ENCODE data around the gene CHRNA1. TPM values are rescaled to one million over a fixed set of nuclear protein-coding genes. Genes with fewer than 3 reads are reported as not detected.
"Not testable (repeated sequence)": the region's sequence is repeated elsewhere in the genome, so short reads cannot be mapped to it uniquely, and the experiment has no call there.

The CHRNA1 gene
- polyA plus RNA-seq, 1 donor from 2014 or later = not detected

DNA sequence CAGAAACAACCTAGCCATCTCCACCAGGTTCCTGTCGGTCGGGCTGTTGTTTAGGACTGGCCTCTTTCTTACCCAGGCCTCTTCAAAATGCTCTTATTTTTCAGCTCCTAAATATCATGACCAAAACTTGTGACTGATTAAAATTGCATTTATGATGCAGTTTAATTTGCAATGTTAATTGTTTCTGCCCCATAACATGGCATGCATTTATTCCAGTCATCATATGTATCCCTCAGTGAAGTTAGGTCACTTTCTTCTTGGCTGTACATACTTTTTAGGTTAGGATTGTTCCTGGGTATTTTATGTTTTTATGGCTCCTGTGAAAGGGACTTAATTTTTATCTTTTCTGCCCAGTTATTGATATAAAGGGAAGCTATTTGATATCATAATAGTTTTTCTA is 50.6 kb downstream of the CHRNA1 start:
- no peak overlapping the region for H3K9ac ChIP-seq (ENCODE audit: low read length)
- H4K20me1 ChIP-seq (ENCODE audit: insufficient read depth) = no peaks in the 10 kb centered on the region
- H3K4me2 ChIP-seq (ENCODE audit: low read length) = no peak overlapping the region
- H3K79me2 ChIP-seq (replicated peaks; ENCODE audit: insufficient read depth, low read length) = no peaks in the 10 kb centered on the region
- TF ChIP-seq EP300 (conservative IDR thresholded peaks at IDR 0.05; ENCODE audit: poor library complexity, severe bottlenecking) = no peak
- TF ChIP-seq RAD21 (conservative IDR thresholded peaks at IDR 0.05) = no peak
- no peak for TF ChIP-seq MXI1 (conservative IDR thresholded peaks at IDR 0.05; ENCODE audit: poor library complexity, severe bottlenecking)
- TF ChIP-seq, protein P1, sequence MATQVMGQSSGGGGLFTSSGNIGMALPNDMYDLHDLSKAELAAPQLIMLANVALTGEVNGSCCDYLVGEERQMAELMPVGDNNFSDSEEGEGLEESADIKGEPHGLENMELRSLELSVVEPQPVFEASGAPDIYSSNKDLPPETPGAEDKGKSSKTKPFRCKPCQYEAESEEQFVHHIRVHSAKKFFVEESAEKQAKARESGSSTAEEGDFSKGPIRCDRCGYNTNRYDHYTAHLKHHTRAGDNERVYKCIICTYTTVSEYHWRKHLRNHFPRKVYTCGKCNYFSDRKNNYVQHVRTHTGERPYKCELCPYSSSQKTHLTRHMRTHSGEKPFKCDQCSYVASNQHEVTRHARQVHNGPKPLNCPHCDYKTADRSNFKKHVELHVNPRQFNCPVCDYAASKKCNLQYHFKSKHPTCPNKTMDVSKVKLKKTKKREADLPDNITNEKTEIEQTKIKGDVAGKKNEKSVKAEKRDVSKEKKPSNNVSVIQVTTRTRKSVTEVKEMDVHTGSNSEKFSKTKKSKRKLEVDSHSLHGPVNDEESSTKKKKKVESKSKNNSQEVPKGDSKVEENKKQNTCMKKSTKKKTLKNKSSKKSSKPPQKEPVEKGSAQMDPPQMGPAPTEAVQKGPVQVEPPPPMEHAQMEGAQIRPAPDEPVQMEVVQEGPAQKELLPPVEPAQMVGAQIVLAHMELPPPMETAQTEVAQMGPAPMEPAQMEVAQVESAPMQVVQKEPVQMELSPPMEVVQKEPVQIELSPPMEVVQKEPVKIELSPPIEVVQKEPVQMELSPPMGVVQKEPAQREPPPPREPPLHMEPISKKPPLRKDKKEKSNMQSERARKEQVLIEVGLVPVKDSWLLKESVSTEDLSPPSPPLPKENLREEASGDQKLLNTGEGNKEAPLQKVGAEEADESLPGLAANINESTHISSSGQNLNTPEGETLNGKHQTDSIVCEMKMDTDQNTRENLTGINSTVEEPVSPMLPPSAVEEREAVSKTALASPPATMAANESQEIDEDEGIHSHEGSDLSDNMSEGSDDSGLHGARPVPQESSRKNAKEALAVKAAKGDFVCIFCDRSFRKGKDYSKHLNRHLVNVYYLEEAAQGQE (IDR thresholded peaks at IDR 0.05; ENCODE audit: borderline replicate concordance) = no peak
- TF ChIP-seq, protein P2, sequence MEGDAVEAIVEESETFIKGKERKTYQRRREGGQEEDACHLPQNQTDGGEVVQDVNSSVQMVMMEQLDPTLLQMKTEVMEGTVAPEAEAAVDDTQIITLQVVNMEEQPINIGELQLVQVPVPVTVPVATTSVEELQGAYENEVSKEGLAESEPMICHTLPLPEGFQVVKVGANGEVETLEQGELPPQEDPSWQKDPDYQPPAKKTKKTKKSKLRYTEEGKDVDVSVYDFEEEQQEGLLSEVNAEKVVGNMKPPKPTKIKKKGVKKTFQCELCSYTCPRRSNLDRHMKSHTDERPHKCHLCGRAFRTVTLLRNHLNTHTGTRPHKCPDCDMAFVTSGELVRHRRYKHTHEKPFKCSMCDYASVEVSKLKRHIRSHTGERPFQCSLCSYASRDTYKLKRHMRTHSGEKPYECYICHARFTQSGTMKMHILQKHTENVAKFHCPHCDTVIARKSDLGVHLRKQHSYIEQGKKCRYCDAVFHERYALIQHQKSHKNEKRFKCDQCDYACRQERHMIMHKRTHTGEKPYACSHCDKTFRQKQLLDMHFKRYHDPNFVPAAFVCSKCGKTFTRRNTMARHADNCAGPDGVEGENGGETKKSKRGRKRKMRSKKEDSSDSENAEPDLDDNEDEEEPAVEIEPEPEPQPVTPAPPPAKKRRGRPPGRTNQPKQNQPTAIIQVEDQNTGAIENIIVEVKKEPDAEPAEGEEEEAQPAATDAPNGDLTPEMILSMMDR (IDR thresholded peaks at IDR 0.05; ENCODE audit: poor library complexity, severe bottlenecking) = no peak
- TF ChIP-seq POLR2AphosphoS5 (IDR thresholded peaks at IDR 0.05) = no peak
- TF ChIP-seq TAF1 (IDR thresholded peaks at IDR 0.05; ENCODE audit: low read depth) = no peak
- TF ChIP-seq EZH2 (IDR thresholded peaks at IDR 0.05; ENCODE audit: borderline replicate concordance, insufficient read depth, low read length, poor library complexity, severe bottlenecking) = no peak
- no peak for TF ChIP-seq SMC3 (conservative IDR thresholded peaks at IDR 0.05; ENCODE audit: poor library complexity)
- H3K27me3 ChIP-seq (ENCODE audit: insufficient read depth, low read depth, low read length) = no peaks in the 10 kb centered on the region
- no peak overlapping the region for H3K4me3 ChIP-seq (ENCODE audit: low read length)
- H3K9me3 ChIP-seq (ENCODE audit: low read length) = no peaks in the 10 kb centered on the region
- no peaks in the 10 kb centered on the region for H3F3A ChIP-seq (ENCODE audit: insufficient read depth, low read length, poor library complexity, severe bottlenecking)
- no peak overlapping the region for H2AFZ ChIP-seq (ENCODE audit: low read depth, low read length)
- H3K9me2 ChIP-seq (ENCODE audit: insufficient read depth, low read length) = no peaks in the 10 kb centered on the region
- H3K27ac ChIP-seq (ENCODE audit: low read length) = no peak overlapping the region
- no peaks in the 10 kb centered on the region for H3K36me3 ChIP-seq (ENCODE audit: insufficient read depth, low read length)

DNA sequence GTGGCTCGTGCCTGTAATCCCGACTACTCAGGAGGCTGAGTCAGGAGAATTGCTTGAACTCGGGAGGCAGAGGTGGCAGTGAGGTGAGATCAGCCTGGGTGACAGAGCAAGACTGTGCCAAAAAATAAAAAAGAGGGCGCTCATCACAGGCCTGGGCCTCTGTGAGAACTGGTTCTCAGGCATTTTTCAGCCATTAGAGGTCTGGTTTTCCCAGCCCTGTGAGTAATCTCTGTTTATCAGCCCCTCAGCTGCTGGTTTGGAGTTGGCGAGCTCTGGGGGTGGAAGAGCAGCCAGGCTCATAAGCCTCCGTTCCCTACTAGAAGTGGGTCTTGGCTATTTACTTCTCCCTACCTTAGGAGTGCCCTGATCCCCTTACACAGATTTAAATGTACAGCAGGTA is 53.1 kb downstream of the CHRNA1 start:
- Histone ChIP-seq H3K27ac (ENCODE audit: low read length) (no peak overlapping the region), H3K4me3 (ENCODE audit: low read length) (no peak overlapping the region), H4K20me1 (ENCODE audit: insufficient read depth) (no peaks in the 10 kb centered on the region), H3K9me2 (ENCODE audit: insufficient read depth, low read length) (no peaks in the 10 kb centered on the region), H3K9ac (ENCODE audit: low read length) (no peak overlapping the region), H3F3A (ENCODE audit: insufficient read depth, low read length, poor library complexity, severe bottlenecking) (no peaks in the 10 kb centered on the region), H3K36me3 (ENCODE audit: insufficient read depth, low read length) (no peaks in the 10 kb centered on the region), H3K9me3 (ENCODE audit: low read length) (no peaks in the 10 kb centered on the region), H3K79me2 (replicated peaks; ENCODE audit: insufficient read depth, low read length) (no peaks in the 10 kb centered on the region), H3K4me2 (ENCODE audit: low read length) (no peak overlapping the region), H2AFZ (ENCODE audit: low read depth, low read length) (no peak overlapping the region), H3K27me3 (ENCODE audit: insufficient read depth, low read depth, low read length) (no peaks in the 10 kb centered on the region)
- TF ChIP-seq EP300 (conservative IDR thresholded peaks at IDR 0.05; ENCODE audit: poor library complexity, severe bottlenecking) (no peak), SMC3 (conservative IDR thresholded peaks at IDR 0.05; ENCODE audit: poor library complexity) (no peak), MXI1 (conservative IDR thresholded peaks at IDR 0.05; ENCODE audit: poor library complexity, severe bottlenecking) (no peak), EZH2 (IDR thresholded peaks at IDR 0.05; ENCODE audit: borderline replicate concordance, insufficient read depth, low read length, poor library complexity, severe bottlenecking) (no peak), RAD21 (conservative IDR thresholded peaks at IDR 0.05) (no peak), POLR2AphosphoS5 (IDR thresholded peaks at IDR 0.05) (no peak), TAF1 (IDR thresholded peaks at IDR 0.05; ENCODE audit: low read depth) (no peak)
- TF ChIP-seq, protein P2 (IDR thresholded peaks at IDR 0.05; ENCODE audit: poor library complexity, severe bottlenecking) = no peak
- TF ChIP-seq, protein P1 (IDR thresholded peaks at IDR 0.05; ENCODE audit: borderline replicate concordance) = no peak

DNA sequence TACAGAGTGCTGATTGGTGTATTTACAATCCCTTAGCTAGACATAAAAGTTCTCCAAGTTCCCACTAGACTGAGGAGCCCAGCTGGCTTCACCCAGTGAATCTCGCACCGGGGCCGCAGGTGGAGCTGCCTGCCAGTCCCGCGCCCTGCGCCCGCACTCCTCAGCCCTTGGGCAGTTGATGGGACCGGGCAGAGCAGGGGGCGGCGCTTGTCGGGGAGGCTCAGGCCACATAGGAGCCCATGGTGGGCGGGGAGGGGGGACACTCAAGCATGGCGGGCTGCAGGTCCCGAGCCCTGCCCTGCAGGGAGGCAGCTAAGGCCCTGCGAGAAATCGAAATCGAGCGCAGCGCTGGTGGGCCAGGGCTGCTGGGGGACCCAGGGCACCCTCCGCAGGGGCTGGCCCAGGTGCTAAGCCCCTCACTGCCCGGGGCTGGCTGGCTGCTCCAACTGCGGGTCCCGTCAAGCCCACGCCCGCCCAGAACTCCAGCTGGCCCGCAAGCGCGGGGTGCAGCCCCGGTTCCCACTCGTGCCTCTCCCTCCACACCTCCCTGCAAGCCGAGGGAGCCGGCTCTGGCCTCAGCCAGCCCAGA is 54.8 kb downstream of the CHRNA1 start:
- not testable (repeated sequence) for H3K9ac ChIP-seq (ENCODE audit: low read length); H3K4me3 ChIP-seq (ENCODE audit: low read length); H4K20me1 ChIP-seq (ENCODE audit: insufficient read depth); H3K9me2 ChIP-seq (ENCODE audit: insufficient read depth, low read length); H3K4me2 ChIP-seq (ENCODE audit: low read length); H3F3A ChIP-seq (ENCODE audit: insufficient read depth, low read length, poor library complexity, severe bottlenecking); H2AFZ ChIP-seq (ENCODE audit: low read depth, low read length); H3K79me2 ChIP-seq (replicated peaks; ENCODE audit: insufficient read depth, low read length); H3K36me3 ChIP-seq (ENCODE audit: insufficient read depth, low read length); H3K27ac ChIP-seq (ENCODE audit: low read length); H3K9me3 ChIP-seq (ENCODE audit: low read length); H3K27me3 ChIP-seq (ENCODE audit: insufficient read depth, low read depth, low read length)

All from neural cell (in vitro differentiated cells).